Osteocyte (in vitro differentiated cells): ENCODE measurements around the gene USF2. TPM values are rescaled to one million over a fixed set of nuclear protein-coding genes. Genes with fewer than 3 reads are reported as not detected.

Experiments
- DNase-seq: peaks from one replicate; pipeline ENCODE4 v3.0.0; 2021; ENCODE audit warnings: mixed read lengths; ENCODE audit not compliant: unreplicated experiment; ENCODE audit errors: extremely low spot score
- H3K27ac Mint-ChIP-seq: one replicate; pipeline ENCODE4 v1.8.0; 2021; ENCODE audit warnings: mild to moderate bottlenecking, mixed read lengths; ENCODE audit not compliant: unreplicated experiment
- H3K27me3 Mint-ChIP-seq: one replicate; pipeline ENCODE4 v1.8.0; 2021; ENCODE audit warnings: mixed read lengths; ENCODE audit not compliant: unreplicated experiment
- H3K36me3 Mint-ChIP-seq: one replicate; pipeline ENCODE4 v1.8.0; 2021; ENCODE audit warnings: mixed read lengths; ENCODE audit not compliant: unreplicated experiment
- H3K4me1 Mint-ChIP-seq: one replicate; pipeline ENCODE4 v1.8.0; 2021; ENCODE audit warnings: mixed read lengths; ENCODE audit not compliant: unreplicated experiment
- H3K4me3 Mint-ChIP-seq: one replicate; pipeline ENCODE4 v1.8.0; 2021; ENCODE audit warnings: mild to moderate bottlenecking, moderate library complexity, mixed read lengths; ENCODE audit not compliant: unreplicated experiment
- H3K9me3 Mint-ChIP-seq: one replicate; pipeline ENCODE4 v1.8.0; 2021; ENCODE audit warnings: mixed read lengths; ENCODE audit not compliant: unreplicated experiment
- CTCF ChIP-seq: fragments of 200-600 bp; sonication (generic); IDR thresholded peaks from 2 replicates; pipeline ENCODE4 v1.5.0; 2021; ENCODE audit warnings: antibody characterized with exemption, mild to moderate bottlenecking, moderate library complexity
- total RNA-seq: library from RNA; stranded (reverse); gene quantifications from 2 replicates; pipeline ENCODE4 v1.2.1, GENCODE V29; 2021

Gene USF2
- total RNA-seq, 1 donor from 2014 or later = 112 TPM

DNA sequence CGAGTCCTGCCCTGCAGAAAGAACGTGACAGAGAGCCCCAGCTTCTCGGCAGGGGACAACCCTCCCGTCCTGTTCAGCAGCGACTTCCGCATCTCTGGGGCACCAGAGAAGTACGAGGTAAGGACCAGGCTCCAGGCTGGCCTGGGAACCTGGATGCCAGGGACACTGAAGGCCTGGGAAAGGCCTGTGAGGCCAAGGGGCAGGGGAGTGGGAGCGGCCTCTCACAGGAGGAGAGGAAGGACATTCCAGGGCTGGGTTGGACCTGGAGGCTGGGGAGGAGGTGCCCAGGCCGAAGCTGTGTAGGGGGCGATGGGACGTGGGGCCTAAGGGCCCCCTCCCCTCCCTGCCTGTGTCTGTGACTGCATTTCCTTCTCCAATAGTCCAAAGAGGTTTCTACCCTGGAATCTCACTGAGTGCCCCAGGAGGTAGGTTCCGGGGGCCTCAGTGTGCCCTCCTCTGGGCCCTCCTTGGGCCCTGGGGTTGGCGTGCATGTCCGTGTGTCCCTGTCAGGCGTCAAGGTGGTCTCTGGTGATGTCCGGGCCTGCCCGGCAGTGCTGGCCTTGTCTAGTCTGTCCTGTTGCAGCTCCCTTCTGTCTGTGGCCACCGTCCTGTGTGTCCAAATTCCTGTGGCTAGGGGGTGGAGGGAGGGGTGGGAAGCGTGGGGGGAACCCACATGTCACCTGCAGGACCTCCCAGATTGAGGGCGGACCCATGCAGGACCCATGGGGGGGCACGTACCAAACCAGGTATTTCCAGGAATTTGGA, 43.3 kb downstream of the USF2 start:
- Mint-ChIP-seq H3K4me3 (no peak overlapping the region), H3K4me1 (peaks cover 1% of the 10 kb centered on the region), H3K27ac (no peak overlapping the region), H3K27me3 (peaks cover 4% of the 10 kb centered on the region), H3K9me3 (no peaks in the 10 kb centered on the region), H3K36me3 (no peaks in the 10 kb centered on the region)
- DNase-seq = no peak
- no peak for TF ChIP-seq CTCF

DNA sequence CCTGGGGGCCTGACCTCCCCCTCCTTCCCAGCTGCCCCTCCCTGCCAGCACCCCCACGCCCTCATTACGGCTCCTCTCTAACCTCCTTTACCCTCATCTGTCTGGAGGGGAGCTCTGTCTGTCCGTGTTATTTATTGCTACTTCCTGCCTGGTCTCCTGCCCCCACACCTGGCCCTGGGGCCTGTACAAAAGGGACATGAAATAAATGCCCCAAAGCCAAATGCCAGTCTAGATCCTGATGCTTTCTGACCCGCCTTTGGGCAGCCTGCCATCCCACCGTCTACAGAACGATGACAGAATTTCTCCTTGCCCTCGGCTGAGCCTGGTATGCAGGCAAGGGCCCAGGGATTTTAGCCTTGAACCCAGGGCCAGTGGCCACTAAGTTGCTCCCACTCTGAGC, 44.8 kb downstream of the USF2 start:
- Mint-ChIP-seq H3K27ac (no peak overlapping the region), H3K4me3 (no peak overlapping the region), H3K36me3 (no peaks in the 10 kb centered on the region), H3K9me3 (no peaks in the 10 kb centered on the region), H3K27me3 (no peaks in the 10 kb centered on the region), H3K4me1 (peaks cover 4% of the 10 kb centered on the region)
- no peak for TF ChIP-seq CTCF
- DNase-seq = no peak

DNA sequence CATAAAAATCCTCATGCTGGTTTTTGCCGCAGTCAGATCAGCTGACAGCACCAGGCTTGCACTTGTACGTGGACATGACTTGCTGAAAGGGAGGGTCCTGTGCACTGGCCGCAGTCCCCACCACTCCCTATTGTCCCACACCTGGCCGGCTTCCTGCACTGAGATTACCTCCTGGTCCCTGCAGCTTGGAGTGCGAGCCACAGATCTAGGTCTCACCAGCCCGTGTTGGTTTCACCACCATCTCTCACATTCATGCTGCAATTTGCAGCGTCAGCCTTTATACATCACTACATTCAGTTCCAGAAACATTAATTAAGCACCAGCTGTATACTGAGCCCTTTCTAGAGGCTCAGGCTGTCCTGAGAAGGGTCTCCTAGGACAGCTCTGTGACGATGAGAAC, 45.3 kb downstream of the USF2 start:
- TF ChIP-seq CTCF = no peak

GRCh38 chr19:35314858-35315470, 46.2 kb downstream of the USF2 start:
- no peak for DNase-seq
- Mint-ChIP-seq H3K4me3 (no peak overlapping the region), H3K4me1 (peaks cover 9% of the 10 kb centered on the region), H3K27ac (no peak overlapping the region), H3K36me3 (no peaks in the 10 kb centered on the region), H3K27me3 (no peaks in the 10 kb centered on the region), H3K9me3 (no peaks in the 10 kb centered on the region)
- no peak for TF ChIP-seq CTCF

More for the DNA sequence above, 45.3 kb downstream of the USF2 start:
- H3K4me3 Mint-ChIP-seq = no peak overlapping the region
- no peaks in the 10 kb centered on the region for H3K27me3 Mint-ChIP-seq
- H3K4me1 Mint-ChIP-seq = peaks cover 8% of the 10 kb centered on the region
- no peak overlapping the region for H3K27ac Mint-ChIP-seq
- no peak for DNase-seq
- H3K36me3 Mint-ChIP-seq = no peaks in the 10 kb centered on the region
- H3K9me3 Mint-ChIP-seq = no peaks in the 10 kb centered on the region

GRCh38 chr19:35315883-35316282, 47.1 kb downstream of the USF2 start:
- TF ChIP-seq CTCF = no peak
- Mint-ChIP-seq H3K27ac (no peak overlapping the region), H3K4me1 (peaks cover 9% of the 10 kb centered on the region), H3K4me3 (no peak overlapping the region), H3K36me3 (no peaks in the 10 kb centered on the region), H3K9me3 (no peaks in the 10 kb centered on the region), H3K27me3 (no peaks in the 10 kb centered on the region)
- DNase-seq = no peak
